Sigmoid colon (tissue), 4 donors: ENCODE measurements around the gene EWSR1.

Experiments
- EP300 ChIP-seq, 4 donors: sonication (generic); formaldehyde crosslinking; IDR thresholded peaks; one replicate each; pipeline ENCODE4 v1.6.1; 2017; ENCODE audit warnings: antibody characterized with exemption in 4 of 4
- POLR2A ChIP-seq, 2 donors: fragments of 450-650 bp; IDR thresholded peaks; one replicate each; pipeline ENCODE4 v1.6.1; 2016; ENCODE audit warnings: antibody characterized with exemption in 2 of 2, mild to moderate bottlenecking in 2 of 2, moderate library complexity in 2 of 2
- POLR2AphosphoS5 ChIP-seq, 4 donors: sonication (generic); formaldehyde crosslinking; IDR thresholded peaks; one replicate each; pipeline ENCODE4 v1.6.1; 2017; ENCODE audit warnings: antibody characterized with exemption in 4 of 4
- TF ChIP-seq, protein P1 (sequence below), 4 experiments: fragments of 450-650 bp in 3 of 4; fragments of 200-600 bp in 1 of 4; IDR thresholded peaks; one replicate each; pipeline ENCODE4 v1.5.1; 2016 to 2019; ENCODE audit warnings: antibody characterized with exemption in 4 of 4, mild to moderate bottlenecking in 3 of 4, moderate library complexity in 2 of 4

DNA sequence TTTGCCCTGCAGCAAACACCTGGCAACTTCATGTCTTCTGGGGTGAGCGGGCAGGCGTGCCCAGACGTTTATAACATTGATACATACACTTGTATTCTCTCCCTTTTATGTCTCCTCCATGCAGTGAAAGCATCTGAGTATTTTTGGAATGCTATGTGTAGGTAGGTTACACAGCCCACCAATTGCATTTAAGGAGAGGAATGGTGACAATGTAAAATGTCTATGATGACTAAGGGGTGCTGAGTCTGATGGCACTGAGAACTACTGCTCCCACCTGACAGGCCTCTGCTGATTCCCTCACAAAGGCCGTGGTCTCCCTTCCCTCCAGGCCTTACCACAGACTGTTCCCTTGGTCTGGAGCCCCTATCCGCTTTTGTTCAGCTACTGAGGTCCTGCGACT is 70.3 kb downstream of the EWSR1 start:
- TF ChIP-seq, protein P1, sequence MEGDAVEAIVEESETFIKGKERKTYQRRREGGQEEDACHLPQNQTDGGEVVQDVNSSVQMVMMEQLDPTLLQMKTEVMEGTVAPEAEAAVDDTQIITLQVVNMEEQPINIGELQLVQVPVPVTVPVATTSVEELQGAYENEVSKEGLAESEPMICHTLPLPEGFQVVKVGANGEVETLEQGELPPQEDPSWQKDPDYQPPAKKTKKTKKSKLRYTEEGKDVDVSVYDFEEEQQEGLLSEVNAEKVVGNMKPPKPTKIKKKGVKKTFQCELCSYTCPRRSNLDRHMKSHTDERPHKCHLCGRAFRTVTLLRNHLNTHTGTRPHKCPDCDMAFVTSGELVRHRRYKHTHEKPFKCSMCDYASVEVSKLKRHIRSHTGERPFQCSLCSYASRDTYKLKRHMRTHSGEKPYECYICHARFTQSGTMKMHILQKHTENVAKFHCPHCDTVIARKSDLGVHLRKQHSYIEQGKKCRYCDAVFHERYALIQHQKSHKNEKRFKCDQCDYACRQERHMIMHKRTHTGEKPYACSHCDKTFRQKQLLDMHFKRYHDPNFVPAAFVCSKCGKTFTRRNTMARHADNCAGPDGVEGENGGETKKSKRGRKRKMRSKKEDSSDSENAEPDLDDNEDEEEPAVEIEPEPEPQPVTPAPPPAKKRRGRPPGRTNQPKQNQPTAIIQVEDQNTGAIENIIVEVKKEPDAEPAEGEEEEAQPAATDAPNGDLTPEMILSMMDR (IDR thresholded peaks at IDR 0.05) = no peak
- TF ChIP-seq EP300 (IDR thresholded peaks at IDR 0.05) (no peak), POLR2A (IDR thresholded peaks at IDR 0.05) (no peak), POLR2AphosphoS5 (IDR thresholded peaks at IDR 0.05) (no peak)
